ENCODE results near the gene FAM222A. TPM values are rescaled to one million over a fixed set of nuclear protein-coding genes. Genes with fewer than 3 reads are reported as not detected.

Gene FAM222A
- total RNA-seq, 1 donor from 2014 or later, result 6.2 TPM

DNA sequence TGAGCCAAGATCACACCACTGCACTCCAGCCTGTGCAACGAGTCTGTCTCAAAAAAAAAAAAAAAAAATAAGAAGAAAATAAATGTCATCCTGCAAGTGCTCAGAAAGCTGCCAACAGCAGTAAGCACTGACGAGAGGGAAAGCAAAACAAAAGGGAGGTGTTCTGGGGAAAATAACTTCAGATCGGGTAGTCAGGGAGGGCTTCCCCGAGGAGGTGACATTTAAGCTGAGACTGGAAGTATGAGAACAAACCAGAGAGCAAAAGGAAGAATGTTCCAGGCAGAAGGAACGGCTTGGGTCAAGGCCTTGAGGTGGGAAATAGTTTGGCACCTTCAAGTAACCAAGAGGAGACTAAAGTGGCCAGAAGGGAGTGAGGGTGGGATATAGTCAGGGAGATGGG is 4.7 kb upstream of the FAM222A start:
- TF ChIP-seq, protein P1, sequence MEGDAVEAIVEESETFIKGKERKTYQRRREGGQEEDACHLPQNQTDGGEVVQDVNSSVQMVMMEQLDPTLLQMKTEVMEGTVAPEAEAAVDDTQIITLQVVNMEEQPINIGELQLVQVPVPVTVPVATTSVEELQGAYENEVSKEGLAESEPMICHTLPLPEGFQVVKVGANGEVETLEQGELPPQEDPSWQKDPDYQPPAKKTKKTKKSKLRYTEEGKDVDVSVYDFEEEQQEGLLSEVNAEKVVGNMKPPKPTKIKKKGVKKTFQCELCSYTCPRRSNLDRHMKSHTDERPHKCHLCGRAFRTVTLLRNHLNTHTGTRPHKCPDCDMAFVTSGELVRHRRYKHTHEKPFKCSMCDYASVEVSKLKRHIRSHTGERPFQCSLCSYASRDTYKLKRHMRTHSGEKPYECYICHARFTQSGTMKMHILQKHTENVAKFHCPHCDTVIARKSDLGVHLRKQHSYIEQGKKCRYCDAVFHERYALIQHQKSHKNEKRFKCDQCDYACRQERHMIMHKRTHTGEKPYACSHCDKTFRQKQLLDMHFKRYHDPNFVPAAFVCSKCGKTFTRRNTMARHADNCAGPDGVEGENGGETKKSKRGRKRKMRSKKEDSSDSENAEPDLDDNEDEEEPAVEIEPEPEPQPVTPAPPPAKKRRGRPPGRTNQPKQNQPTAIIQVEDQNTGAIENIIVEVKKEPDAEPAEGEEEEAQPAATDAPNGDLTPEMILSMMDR (IDR thresholded peaks at IDR 0.05), result no peak
- no peak overlapping the region for H3K27ac ChIP-seq

GRCh38 chr12:109709401-109709991 is 4.1 kb upstream of the FAM222A start:
- Histone ChIP-seq H3K4me1 (peaks cover under 1% of the 10 kb centered on the region), H3K27me3 (peaks cover 53% of the 10 kb centered on the region), H3K4me3 (no peak overlapping the region), H3K9me3 (no peaks in the 10 kb centered on the region), H3K36me3 (no peaks in the 10 kb centered on the region), H3K27ac (no peak overlapping the region)
- TF ChIP-seq, protein P1 (IDR thresholded peaks at IDR 0.05), result no peak
- no peak for DNase-seq
- intact Hi-C loops (cut with DNase I), result no loop called here
- no peak for ATAC-seq

More for the DNA sequence above, 4.7 kb upstream of the FAM222A start:
- ATAC-seq, result no peak
- Histone ChIP-seq H3K9me3 (no peaks in the 10 kb centered on the region), H3K36me3 (no peaks in the 10 kb centered on the region), H3K27me3 (peaks cover 55% of the 10 kb centered on the region), H3K4me1 (no peaks in the 10 kb centered on the region), H3K4me3 (no peak overlapping the region)
- intact Hi-C loops (cut with DNase I), result no loop called here
- DNase-seq, result no peak

DNA sequence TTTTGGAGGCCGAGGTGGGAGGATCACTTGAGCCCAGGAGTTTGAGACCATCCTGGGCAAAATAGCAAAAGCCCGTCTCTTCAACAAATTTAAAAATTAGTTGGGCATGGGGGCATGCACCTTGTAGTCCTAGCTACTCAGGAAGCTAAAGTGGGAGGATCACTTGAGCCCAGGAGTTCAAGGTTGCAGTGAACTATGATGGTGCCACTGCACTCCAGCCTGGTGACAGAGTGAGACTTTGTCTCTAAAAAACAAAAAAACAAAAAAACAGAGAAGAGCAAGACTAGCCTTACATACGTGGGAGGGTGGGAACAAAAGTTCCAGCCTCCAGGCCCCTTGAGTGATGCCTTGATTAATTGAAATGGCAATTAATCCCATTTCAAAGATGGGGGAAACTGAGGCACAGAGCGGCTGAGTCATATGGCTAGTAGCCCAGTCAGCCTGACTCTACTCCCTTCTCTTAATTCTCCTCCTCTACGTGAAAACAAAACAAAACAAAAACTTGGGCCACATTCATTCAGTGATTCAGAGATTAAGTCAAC is 3.3 kb upstream of the FAM222A start:
- H3K36me3 ChIP-seq, result no peaks in the 10 kb centered on the region
- peaks cover 5% of the 10 kb centered on the region for H3K4me1 ChIP-seq
- no peak for ATAC-seq
- intact Hi-C loops (cut with DNase I), result no loop called here
- no peak for DNase-seq
- H3K4me3 ChIP-seq, result no peak overlapping the region
- H3K27ac ChIP-seq, result no peak overlapping the region
- no peaks in the 10 kb centered on the region for H3K9me3 ChIP-seq
- H3K27me3 ChIP-seq, result peaks cover 52% of the 10 kb centered on the region
- TF ChIP-seq, protein P1 (IDR thresholded peaks at IDR 0.05), result no peak

DNA sequence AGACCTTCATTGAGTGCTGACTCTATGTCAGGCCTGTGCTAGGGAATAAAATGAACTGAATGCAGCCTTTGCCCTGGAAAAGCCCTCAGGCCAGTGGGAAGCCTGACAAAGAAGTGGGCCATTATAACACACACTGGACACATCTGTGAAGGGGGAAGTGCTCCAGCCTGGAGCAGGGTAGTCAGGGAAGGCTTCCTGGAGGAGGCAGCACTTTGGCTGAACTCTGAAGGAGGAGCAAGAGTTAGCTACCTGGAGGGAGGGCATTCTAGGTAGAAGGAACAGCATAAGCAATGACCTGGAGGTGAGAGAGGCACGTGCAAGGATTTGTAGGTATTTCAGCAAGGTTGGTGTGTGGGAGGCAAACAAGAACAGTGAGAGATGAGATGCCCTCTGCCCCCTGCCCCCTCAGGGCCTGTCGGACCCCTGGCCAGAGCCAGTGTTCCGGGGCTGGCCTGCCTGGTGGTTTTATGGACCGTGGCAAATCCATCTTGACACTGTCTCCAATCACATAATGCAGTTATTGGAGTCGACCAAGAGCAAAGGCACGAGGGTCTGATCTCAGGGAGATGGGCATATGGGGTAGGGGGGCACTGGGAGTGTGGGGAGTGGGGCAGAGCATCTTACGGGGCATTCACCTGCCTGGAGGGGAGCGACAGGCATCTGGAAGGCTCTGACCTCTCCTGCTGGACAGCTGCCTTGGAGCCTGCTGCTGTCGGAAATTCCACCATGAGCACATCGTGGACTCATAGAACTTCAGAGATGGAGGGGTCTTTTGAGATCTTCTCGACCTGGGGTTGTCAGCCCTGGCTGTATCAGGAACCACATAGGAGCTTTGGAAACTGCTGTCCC is 2.7 kb upstream of the FAM222A start:
- intact Hi-C loops (cut with DNase I), result no loop called here
- Histone ChIP-seq H3K9me3 (no peaks in the 10 kb centered on the region), H3K36me3 (no peaks in the 10 kb centered on the region), H3K27me3 (peaks cover 49% of the 10 kb centered on the region), H3K4me1 (peaks cover 11% of the 10 kb centered on the region), H3K27ac (no peak overlapping the region), H3K4me3 (no peak overlapping the region)
- TF ChIP-seq, protein P1 (IDR thresholded peaks at IDR 0.05), result no peak
- DNase-seq (no peak), ATAC-seq (no peak)

DNA sequence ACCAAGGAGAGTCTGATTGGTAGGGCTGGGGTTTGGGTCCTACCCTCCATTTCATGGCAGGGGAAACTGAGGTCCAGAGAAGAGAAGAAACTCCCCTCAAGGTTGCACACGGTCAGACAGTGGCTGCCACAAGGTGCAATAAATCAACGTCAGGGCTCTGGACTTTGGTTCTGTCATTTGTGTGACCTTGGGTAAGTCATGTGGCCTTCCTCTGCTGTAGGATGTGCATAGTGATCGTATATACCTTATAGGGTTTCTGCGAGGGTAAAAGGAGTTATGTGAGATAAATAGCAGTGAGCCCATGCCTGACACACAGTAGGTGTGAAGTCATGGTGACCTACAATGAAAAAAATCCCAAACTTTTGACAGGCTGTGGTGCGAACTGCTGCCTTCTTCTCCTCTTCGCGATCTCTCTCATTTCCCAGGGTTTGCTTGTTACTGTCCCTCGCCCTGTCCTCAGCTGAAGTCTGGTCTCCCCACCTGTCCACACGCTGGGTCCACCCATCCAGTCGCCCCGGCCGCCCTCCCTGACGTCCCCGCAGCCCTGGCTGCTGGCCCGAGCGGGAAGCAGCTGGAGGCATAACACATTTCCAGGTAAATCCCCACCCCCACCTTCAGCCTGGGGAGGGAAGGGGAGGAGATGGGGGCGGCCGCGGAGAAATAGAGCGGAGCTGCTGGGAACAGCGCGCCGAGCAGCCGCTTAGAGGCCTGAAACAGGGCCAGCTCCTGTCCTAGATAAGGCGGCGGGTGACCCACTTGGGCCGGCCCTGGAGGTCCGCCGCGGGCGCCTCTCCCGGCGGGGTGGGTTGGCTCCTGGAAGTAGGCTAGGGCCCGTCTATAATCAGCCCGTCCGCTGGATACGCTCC is 1.8 kb upstream of the FAM222A start:
- Histone ChIP-seq H3K4me1 (peaks cover 16% of the 10 kb centered on the region), H3K27ac (no peak overlapping the region)
- no peak for DNase-seq

More for the DNA sequence above, 1.8 kb upstream of the FAM222A start:
- intact Hi-C loops (cut with DNase I), result no loop called here
- ATAC-seq, result no peak
- Histone ChIP-seq H3K36me3 (no peaks in the 10 kb centered on the region), H3K4me3 (no peak overlapping the region), H3K27me3 (peaks cover 42% of the 10 kb centered on the region), H3K9me3 (no peaks in the 10 kb centered on the region)
- TF ChIP-seq, protein P1 (IDR thresholded peaks at IDR 0.05), result no peak
